Measurements from ENCODE around the gene SLC25A26. TPM values are rescaled to one million over a fixed set of nuclear protein-coding genes. Genes with fewer than 3 reads are reported as not detected.
A peak's percentile ranks its signal among the peaks of the same experiment; 100 is the strongest.
"Not testable (repeated sequence)": the region's sequence is repeated elsewhere in the genome, so short reads cannot be mapped to it uniquely, and the experiment has no call there.

The SLC25A26 gene
- total and polyA plus RNA-seq, 7 donors: 21.0 to 43.6 (median 31.9) TPM

DNA sequence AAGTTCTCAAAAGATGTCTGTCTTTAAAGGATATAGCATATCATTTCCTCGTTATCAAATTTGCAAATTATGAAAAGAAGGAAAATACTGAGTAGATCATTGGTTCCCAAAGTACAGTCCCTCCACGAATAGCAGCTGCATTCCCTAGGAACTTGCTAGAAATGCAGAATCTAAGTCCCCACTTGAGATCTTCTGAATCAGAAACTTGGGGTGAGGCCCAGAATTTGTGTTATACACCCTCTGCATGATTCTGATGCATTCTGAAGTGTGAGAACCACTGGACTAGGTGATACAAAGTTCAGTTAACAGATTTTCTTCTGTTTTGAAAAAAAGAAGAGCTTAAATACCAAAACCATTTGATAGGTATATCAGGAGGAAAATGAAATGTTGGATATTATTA, 77.1 kb downstream of the SLC25A26 start:
- WGBS, 3 donors: 25 to 54% (median 42%) methylated on average over 2 of the region's 2 CpGs
- DNase-seq (no peak), ATAC-seq (peak in 2 of 4 donors; percentile 41 to 58)

DNA sequence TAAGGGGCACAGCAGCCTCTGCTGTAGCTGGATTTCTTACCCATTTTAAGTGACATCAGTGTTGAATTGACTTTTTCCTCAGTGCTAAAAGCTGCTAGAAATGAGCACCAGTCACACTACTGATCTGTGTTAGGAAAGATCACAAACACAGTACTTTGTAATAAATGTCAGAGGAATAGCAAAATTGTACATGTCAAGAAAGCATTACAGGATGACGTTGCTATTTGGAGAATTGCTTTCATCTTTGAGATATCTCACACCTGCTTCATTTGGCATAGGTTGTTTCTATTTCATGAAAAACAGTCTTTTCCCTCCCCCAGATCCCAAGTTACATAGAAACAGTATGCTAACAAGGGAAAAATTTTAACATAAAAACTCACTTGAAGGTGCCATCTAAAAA, 77.8 kb downstream of the SLC25A26 start:
- DNase-seq (no peak), ATAC-seq (peak in 1 of 4 donors; percentile 33)
- Histone ChIP-seq H3K36me3 (ENCODE audit: insufficient read depth in 1 of 2, low read depth in 1 of 2) (no peaks in the 10 kb centered on the region), H3K27ac (no peak overlapping the region), H3K4me1 (peaks cover 32% of the 10 kb centered on the region), H3K4me3 (no peak overlapping the region), H3K27me3 (ENCODE audit: insufficient read depth in 3 of 3, low read length in 2 of 3) (no peaks in the 10 kb centered on the region), H3K9me3 (no peaks in the 10 kb centered on the region)
- WGBS, 3 donors: 10 to 18% (median 11%) methylated on average over 1 of the region's 1 CpG
- intact Hi-C loops (cut with DNase I): no loop called here
- TF ChIP-seq, protein P1, sequence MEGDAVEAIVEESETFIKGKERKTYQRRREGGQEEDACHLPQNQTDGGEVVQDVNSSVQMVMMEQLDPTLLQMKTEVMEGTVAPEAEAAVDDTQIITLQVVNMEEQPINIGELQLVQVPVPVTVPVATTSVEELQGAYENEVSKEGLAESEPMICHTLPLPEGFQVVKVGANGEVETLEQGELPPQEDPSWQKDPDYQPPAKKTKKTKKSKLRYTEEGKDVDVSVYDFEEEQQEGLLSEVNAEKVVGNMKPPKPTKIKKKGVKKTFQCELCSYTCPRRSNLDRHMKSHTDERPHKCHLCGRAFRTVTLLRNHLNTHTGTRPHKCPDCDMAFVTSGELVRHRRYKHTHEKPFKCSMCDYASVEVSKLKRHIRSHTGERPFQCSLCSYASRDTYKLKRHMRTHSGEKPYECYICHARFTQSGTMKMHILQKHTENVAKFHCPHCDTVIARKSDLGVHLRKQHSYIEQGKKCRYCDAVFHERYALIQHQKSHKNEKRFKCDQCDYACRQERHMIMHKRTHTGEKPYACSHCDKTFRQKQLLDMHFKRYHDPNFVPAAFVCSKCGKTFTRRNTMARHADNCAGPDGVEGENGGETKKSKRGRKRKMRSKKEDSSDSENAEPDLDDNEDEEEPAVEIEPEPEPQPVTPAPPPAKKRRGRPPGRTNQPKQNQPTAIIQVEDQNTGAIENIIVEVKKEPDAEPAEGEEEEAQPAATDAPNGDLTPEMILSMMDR (IDR thresholded peaks at IDR 0.05): no peak

More for the DNA sequence above, 77.1 kb downstream of the SLC25A26 start:
- Histone ChIP-seq H3K36me3 (ENCODE audit: insufficient read depth in 1 of 2, low read depth in 1 of 2) (no peaks in the 10 kb centered on the region), H3K27me3 (ENCODE audit: insufficient read depth in 3 of 3, low read length in 2 of 3) (no peaks in the 10 kb centered on the region), H3K9me3 (no peaks in the 10 kb centered on the region), H3K4me3 (no peak overlapping the region), H3K4me1 (peaks cover 25% of the 10 kb centered on the region), H3K27ac (no peak overlapping the region)
- TF ChIP-seq, protein P1 (IDR thresholded peaks at IDR 0.05): no peak
- intact Hi-C loops (cut with DNase I): no loop called here

GRCh38 chr3:66299085-66299484, 78.3 kb downstream of the SLC25A26 start:
- intact Hi-C loops (cut with DNase I); H3K27me3 ChIP-seq (ENCODE audit: insufficient read depth in 3 of 3, low read length in 2 of 3); H3K36me3 ChIP-seq (ENCODE audit: insufficient read depth in 1 of 2, low read depth in 1 of 2); H3K27ac ChIP-seq; DNase-seq; H3K9me3 ChIP-seq: not testable (repeated sequence)
- peak overlapping the region; percentile 34 for H3K4me3 ChIP-seq
- peak in 1 of 4 donors; percentile 19 for ATAC-seq
- peaks cover 33% of the 10 kb centered on the region for H3K4me1 ChIP-seq
- whole genome bisulfite sequencing, 3 donors: 52 to 72% (median 61%) methylated on average over 7 of the region's 7 CpGs

DNA sequence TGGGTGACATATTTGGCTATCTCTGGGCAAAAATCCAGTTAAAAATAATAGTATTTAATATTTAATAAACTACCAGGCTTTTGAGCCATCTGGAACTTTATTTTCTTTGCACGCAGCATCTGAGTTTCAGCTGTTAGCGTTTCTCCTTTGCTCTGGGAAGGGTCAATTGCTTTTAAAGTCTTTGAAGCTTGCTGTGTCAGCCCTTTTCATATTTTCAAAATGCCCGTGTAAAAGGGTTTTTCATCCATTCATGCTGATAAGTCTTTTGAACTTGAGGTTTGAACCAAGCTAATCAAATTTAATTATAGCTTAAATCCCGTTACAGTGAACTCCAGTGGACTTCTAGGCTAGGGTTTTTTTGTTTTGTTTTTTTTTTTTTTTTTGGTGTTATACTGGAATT, 79.1 kb downstream of the SLC25A26 start:
- no peak for ATAC-seq
- Histone ChIP-seq H3K36me3 (ENCODE audit: insufficient read depth in 1 of 2, low read depth in 1 of 2) (no peaks in the 10 kb centered on the region), H3K27me3 (ENCODE audit: insufficient read depth in 3 of 3, low read length in 2 of 3) (no peaks in the 10 kb centered on the region), H3K4me1 (peaks cover 33% of the 10 kb centered on the region), H3K27ac (no peak overlapping the region), H3K9me3 (no peaks in the 10 kb centered on the region), H3K4me3 (peak overlapping the region; percentile 34)
- 44 to 55% (median 51%) methylated on average over 4 of the region's 4 CpGs for WGBS, 3 donors
- no peak for DNase-seq
- intact Hi-C loops (cut with DNase I): no loop called here
- TF ChIP-seq, protein P1 (IDR thresholded peaks at IDR 0.05): no peak

DNA sequence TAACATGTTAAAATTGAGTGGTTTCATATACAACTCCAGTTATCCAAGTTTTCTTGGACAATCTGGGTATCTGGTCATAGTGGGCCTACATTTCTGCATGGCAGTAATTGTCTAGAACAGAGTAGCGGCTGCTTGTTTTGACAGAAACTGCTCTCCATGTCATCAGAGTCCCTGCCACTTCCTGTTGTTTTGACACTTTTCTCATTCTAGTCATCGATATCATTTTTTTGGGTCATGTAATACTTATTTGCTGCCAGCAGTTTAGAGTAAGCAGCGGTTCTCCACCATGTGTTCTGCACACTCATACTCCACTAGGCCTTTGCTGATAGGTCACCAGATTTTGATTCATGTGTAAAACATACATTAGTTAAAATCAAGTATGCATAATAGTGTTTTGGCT, 81.5 kb downstream of the SLC25A26 start:
- Histone ChIP-seq H3K27ac (no peak overlapping the region), H3K4me1 (peaks cover 33% of the 10 kb centered on the region), H3K36me3 (ENCODE audit: insufficient read depth in 1 of 2, low read depth in 1 of 2) (no peaks in the 10 kb centered on the region), H3K27me3 (ENCODE audit: insufficient read depth in 3 of 3, low read length in 2 of 3) (no peaks in the 10 kb centered on the region), H3K9me3 (no peaks in the 10 kb centered on the region), H3K4me3 (no peak overlapping the region)
- TF ChIP-seq, protein P1 (IDR thresholded peaks at IDR 0.05): no peak
- peak in 1 of 4 donors; percentile 36 for ATAC-seq
- intact Hi-C loops (cut with DNase I): no loop called here
- DNase-seq: no peak
- WGBS, 3 donors: 67 to 80% (median 69%) methylated on average over 3 of the region's 3 CpGs
